MV-4-11 (cell line): ENCODE measurements around the gene LRP3.
A peak's percentile ranks its signal among the peaks of the same experiment; 100 is the strongest.
"Not testable (repeated sequence)": the region's sequence is repeated elsewhere in the genome, so short reads cannot be mapped to it uniquely, and the experiment has no call there.

Experiments
- DNase-seq: peaks from one replicate; lab custom pipeline; 2025; lab: John Stamatoyannopoulos, UW

Gene LRP3

DNA sequence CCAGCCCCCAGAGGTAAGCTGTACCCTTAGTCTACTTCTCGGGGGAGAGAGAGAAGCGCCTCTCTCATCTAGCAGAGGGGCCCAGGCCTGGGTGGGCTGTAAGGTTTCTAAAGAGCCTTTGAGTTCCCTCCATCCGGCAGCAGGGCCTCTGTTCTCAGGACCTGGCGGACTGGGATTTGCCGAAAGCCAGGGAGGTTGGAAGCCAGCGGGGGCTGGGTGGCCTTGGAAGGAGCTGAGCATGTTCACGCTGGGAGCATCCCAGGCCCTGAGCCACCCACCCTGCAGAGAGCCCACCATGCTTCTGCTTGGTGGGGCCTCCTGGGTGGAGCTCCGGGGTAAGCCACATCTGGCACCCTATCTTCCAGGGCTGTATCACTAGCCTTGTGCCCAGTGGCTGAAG lies 23.8 kb downstream of the LRP3 start:
- DNase-seq = no peak

DNA sequence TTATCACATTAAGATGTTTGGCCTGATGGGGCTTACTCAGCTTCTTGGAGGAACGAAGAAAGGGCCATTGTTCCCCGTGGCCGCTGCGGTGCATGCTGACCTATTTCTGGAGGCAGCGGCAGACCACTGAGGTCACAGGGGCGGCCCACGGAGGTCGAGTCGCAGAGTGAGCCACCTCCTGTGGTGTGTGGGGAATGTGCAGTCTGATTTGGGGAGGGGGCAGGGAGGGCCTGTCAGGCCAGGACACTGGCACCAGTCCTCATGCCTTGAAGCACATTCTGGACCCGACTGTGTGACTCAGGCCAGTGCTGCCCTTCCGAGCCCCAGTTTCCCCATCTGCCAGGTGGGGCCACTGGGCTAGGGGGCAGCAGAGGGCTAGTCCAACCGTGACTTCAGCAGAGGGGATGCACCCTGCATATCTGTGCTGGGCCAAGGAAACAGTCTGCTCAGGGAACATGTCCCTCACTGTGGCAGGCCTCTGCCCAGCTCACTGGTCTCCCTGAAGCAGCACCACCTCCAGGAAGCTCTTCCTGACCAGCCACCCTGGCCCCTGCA lies 25.2 kb downstream of the LRP3 start:
- no peak for DNase-seq

GRCh38 chr19:33220115-33220514 lies 26.0 kb downstream of the LRP3 start:
- DNase-seq = peak; percentile 35

DNA sequence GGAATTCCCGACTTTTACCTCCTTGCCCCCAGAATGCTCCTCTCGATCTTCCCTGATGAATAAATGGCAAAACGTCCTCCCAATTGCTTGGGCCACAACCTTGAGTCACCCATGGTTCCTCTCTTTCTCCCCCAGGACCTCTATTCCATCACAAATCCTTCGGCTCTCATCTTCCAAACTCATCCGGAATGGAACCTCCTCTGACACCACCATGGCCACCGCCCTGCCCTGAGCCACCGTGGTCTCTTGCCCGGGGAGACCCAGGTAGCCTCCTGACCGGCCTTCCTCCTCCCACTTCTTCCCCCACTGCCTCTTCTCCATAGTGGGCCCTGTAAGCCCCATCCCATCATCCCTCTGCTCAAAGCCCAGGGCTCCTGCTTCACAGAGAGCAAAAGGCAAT lies 26.6 kb downstream of the LRP3 start:
- no peak for DNase-seq

DNA sequence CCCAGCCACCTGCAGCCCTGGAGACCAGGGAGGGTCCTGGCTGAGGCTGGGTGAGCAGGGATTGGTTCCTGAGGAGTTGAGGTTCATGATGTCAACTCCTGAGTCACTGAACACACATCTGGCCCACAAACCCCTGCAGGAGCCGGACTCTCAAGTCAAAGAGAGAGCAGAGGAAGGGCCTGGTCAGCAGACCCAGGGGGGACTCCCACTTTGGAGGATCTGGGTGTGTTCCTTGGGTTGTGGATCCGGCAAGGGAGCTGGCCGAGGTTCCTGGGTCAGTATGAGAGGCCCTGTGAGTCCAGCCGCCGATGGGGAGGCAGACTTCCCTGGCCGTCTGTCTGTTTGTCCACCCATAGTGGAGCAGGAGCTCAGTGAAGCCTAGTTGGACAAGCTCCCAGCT lies 27.5 kb downstream of the LRP3 start:
- no peak for DNase-seq

DNA sequence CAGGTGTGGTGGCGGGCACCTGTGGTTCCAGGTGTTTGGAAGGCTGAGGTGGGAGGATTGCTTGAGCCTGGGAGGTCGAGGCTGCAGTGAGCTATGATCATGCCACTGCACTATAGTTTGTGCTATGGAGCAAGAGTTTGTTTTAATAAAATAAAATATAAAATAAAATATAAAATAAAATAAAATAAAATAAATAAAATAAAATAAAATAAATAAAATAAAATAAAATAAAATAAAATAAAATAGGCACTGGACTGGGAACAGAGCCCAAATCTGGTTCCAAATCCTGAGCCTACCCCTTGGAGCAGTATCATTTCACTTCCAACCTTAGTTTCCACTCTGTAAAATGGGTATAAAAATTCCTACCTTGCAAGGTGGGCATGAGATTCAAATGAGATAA lies 28.1 kb downstream of the LRP3 start:
- not testable (repeated sequence) for DNase-seq

DNA sequence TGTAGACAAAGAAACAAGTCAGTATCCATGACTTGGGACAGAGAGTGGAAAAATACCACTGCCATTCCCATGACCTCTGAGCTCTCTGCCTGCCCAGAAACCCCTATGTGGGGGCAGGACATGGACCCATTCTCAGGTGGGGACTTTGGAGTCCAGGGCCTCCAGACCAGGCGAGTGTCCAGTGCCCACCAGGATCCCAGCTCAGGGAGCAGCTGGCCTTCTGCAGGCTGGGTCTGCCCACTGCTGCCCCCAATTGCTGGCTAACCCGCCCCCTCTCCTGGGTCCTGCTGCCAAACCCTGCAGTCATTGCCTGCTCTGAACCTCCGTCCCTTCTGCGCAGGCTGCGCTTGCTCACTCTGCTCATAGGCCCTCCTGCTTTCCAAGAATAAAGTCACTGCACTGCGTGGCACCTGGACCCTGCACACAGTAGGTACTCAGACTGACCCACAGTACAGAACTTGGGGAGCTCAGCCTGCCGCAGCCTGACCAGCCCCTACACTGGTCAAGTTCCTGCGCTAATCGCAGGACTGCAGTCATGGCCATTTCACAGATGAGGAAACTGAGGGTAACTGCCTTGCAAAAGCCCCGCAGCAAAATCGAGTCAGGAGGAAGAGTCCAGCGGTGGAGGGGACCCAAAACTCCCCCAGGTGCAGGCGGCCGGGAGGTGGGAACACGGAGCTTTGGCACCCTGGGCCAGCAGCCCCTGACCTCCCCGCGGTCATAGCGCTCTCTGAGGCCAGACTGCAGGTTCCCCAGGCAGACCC lies 30.7 kb downstream of the LRP3 start:
- DNase-seq = no peak

DNA sequence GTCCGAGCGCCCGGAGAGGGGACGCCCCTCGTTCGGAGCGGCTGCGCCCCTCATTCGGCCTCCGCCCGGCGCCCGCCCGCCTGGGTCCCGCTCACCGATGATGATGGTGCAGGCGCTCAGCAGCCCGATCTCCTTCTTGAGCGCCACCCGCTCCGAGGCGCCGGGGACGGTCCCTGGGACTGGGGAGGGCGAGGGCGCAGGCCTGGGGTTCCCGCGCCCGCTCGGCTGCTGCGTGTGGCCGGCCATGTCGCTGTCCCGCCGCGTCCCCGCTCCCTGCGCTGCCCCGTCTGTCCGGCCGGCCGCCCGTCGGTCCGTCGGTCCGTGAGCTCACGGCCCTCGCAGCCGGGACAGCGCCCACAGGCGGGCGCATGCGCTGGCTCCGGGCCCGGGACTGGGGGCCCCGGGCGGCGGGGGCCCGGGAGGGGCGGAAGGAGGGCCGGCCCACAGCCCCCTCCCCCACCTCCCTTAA lies 31.4 kb downstream of the LRP3 start, which contains the start of gene SLC7A10:
Gene SLC7A10 (minus strand): TSS at position 393 of the 469 bp plus-strand sequence. CDS start 147 bp downstream, at position 246.
- no peak for DNase-seq

GRCh38 chr19:33226550-33227241 lies 32.6 kb downstream of the LRP3 start:
- DNase-seq = no peak

- DNase-seq = peak; percentile 21
These were observed 33.1 kb downstream of the LRP3 start for GRCh38 chr19:33227242-33227650.

- DNase-seq = no peak
These were observed 33.9 kb downstream of the LRP3 start for GRCh38 chr19:33227870-33228599.

DNA sequence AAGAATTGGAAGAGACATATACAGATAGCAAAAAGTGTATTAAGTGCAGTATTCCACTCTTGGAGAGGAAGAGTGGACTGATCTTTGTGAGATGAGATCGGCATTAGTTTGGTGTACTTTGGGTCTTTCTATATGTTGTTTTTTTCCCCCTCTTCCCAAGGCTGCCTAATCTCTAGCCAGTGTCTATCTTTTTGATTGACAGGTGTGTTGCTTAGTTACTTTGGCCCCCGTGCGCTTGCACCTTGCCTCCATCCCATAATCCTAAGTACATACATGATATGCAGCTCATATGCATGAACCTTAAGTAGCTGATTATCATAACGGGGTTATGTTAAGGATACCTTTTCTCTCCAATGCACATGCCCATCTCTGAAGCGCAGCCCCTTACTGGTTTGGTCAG lies 35.8 kb downstream of the LRP3 start:
- no peak for DNase-seq

GRCh38 chr19:33231511-33231910 lies 37.4 kb downstream of the LRP3 start:
- peak; percentile 60 for DNase-seq

DNA sequence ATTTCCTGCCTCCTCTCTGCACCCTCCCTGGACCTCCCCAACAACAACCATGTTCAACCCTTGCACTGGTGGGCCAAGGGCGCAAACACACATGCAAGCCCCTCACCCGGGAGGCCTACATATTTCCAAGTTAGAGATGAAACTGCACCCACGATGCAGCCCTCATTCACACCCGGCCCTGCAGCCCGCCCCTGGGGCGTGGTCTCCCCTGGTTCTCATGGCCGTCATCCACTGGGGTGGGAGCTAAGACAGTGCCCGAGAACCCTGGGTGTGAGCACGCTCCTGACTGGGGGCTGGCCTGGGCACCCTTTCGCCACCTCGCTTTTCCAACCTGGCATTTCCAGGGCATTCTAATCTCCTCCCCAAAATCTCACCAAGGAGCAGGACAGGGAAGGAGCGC lies 38.5 kb downstream of the LRP3 start:
- no peak for DNase-seq

DNA sequence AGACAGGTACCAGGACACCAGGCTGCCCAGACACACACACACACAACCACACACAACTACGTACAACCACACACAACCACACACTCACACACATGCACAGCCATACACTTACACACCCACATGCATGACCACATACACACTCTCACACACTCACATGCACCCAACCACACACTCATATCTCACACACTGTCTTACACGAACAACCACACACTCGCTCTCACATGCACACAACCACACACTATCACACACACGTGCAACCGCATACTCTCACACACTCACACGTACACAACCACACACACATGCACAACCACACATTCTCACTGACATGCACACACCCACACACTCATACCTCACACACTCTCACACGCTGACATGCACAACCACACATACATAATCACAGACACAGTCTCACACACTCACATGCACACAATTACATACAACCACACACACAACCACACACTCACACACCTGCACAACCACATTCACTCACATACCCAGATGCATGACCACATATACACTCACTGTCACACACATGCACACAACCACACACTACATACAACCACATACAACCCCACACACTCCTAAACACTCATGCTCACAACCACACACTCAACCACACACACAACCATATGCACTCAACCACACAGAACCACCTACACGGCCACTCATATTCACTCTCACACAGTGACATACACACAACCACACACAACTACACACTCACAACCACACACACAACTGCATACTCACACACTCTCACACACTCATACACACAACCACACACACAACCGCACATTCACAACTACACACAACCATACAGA lies 39.1 kb downstream of the LRP3 start:
- DNase-seq = no peak

- DNase-seq = no peak
These were observed 40.0 kb downstream of the LRP3 start for GRCh38 chr19:33234092-33234491.

GRCh38 chr19:33234736-33235135 lies 40.6 kb downstream of the LRP3 start:
- no peak for DNase-seq

DNA sequence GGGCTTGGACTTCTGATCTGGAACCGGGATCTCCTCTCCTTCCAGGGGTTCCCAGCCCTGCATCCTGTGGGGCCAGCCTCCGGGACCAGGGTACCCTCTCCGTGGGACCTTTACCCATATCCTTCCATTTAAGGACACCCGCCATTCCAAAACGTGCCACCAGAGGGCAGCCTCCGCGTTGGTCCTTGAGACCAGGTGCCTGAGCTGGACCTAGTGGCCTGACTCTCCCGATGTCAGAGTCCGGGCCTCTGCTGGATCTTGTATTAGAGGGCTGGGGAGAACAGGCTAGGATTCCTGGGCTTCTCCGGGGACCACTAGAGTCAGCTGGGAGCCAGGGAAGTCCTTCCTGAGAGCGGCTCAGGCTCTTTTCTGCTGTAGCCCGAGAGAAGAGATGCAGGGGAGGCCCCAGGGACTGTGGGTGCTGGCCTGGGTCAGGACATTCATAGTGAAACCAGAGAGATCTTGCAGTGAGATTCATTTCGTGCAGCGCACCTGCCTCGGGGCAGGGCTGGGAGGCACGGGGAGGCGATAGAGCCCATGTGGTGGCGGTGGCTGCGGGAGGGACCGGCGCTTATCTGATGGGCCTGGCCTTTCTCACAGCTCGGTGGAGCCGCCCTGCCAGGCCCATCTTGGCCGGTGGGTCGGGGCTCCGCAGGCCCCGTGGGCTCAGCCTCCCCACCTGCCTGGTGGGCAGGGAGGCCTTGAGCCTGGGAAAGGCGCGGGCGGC lies 41.3 kb downstream of the LRP3 start:
- peak; percentile 73 for DNase-seq

- DNase-seq = no peak
These were observed 41.8 kb downstream of the LRP3 start for GRCh38 chr19:33235996-33236350.

DNA sequence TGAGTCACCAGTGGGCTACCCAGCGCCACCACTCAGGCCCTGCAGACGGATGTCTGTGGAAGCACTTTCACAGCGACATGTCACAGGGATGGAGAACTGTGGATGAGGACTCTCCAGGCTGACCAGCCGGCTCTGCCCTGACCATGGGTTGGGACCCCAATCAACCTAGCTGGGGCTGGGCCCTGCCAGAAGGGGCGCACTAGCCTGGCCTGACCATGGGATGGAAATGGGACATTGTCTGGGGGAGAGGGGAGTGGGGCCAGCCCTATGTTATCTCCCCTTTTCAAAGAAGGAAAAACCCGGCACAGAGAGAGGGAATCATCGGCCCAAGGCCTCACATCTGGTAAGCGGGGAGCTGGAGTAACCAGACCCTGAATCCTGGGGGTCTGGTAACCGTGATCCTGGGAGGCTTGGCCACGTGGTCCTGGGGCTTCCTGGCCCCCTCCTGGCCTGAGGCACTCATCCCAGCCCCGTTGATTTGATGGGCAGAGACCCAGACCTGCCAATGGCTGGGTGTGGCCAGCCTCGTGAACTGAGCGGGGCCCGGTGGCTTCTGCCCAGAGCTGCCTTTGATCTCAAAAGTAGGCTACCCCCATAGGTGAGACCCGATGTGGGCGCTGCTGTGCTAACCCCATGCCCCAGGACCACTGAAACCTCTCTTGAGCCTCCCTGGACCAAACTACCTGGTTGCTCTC lies 42.7 kb downstream of the LRP3 start:
- no peak for DNase-seq
